ENCODE data around the gene SDC1.

The SDC1 gene

GRCh38 chr2:20184067-20184938, 40.6 kb downstream of the SDC1 start:
- no peak for DNase-seq (ENCODE audit: low read depth in 2 of 2)

DNA sequence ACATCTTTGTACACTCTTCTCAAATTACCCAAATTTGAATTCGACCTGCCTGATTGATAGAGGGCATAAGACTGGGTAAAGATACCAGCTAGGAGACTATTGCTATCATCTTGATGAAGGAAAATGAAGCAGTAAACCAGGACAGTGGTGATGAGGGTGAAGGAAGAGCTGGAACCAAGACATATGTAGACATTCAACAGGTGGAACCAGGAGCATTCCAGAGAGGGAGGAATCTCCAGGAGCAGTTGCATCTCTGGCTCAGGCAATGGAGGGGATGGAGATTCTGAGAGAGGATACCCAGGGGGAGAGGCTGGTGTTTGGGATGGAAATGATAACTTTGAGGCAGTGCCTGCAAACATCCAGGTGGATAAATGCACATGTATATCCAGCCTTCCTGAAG, 41.6 kb downstream of the SDC1 start:
- no peak for DNase-seq (ENCODE audit: low read depth in 2 of 2)

- no peak for DNase-seq (ENCODE audit: low read depth in 2 of 2)
Observed at GRCh38 chr2:20182241-20182931, 42.5 kb downstream of the SDC1 start.

- DNase-seq (ENCODE audit: low read depth in 2 of 2): no peak
Observed at GRCh38 chr2:20181761-20182160, 43.2 kb downstream of the SDC1 start.

- no peak for DNase-seq (ENCODE audit: low read depth in 2 of 2)
Observed at GRCh38 chr2:20180676-20181648, 44.0 kb downstream of the SDC1 start.

- DNase-seq (ENCODE audit: low read depth in 2 of 2): no peak
Observed at GRCh38 chr2:20179755-20180594, 45.0 kb downstream of the SDC1 start.

GRCh38 chr2:20179466-20179754, 45.5 kb downstream of the SDC1 start:
- DNase-seq (ENCODE audit: low read depth in 2 of 2): no peak

DNA sequence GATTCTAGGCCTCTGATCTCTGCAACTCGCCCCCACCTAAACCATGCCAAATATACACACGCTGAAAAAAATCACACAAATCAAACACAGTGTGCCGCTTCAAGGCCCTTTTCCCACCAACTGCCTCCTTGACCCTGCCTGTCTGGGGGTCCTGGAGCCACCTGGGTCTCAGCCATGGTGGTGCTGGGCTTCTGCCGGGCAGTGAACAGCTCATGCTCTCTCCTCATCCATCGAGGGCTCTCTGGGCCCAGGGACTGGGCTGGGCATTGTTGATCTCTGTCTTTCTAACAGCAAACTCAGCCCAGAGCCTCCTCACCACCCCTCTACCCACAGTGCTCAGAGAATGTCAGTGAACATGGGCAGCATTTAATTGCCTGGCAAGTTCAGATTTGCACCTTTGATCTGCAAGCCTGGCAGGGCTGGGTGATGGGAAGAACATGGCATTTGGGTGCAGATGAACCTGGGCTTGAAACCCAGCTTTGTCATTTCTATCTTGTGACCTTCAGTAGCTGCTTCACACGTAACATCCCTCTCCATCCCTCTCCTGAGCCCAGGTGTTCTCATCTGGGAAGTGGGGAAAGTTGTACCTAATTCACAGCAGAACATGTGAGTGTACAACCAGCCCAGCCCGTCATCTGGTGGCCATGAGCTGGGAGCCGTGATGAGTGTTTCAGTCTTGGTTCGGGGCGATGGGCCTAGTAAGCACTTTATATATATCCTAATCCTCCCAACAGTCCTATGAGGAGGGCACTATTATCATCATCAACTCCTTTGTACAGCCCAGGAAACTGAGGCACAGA, 46.1 kb downstream of the SDC1 start:
- DNase-seq (ENCODE audit: low read depth in 2 of 2): no peak

GRCh38 chr2:20178249-20178607, 46.7 kb downstream of the SDC1 start:
- DNase-seq (ENCODE audit: low read depth in 2 of 2): no peak

GRCh38 chr2:20177556-20178248, 47.2 kb downstream of the SDC1 start:
- DNase-seq (ENCODE audit: low read depth in 2 of 2): no peak

DNA sequence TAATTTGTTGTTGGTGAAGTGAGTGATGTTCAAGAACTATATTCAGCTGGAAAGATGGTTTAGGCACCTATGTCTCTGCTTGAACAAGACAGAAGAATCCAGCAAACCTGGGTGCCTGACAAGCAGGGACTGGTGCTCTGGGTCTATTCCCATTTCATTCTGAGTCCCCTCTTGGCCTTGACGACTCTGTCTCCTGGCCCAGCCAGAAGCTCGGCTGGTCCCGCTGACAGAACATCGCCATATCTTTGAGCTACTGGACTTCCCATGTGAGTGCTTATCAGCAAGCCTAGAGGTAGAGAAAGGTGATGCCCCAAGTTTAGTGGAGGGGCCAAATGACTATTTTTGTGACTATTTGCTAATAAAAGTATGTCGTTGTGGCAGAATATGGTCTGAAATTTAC, 48.2 kb downstream of the SDC1 start:
- DNase-seq (ENCODE audit: low read depth in 2 of 2): no peak

DNA sequence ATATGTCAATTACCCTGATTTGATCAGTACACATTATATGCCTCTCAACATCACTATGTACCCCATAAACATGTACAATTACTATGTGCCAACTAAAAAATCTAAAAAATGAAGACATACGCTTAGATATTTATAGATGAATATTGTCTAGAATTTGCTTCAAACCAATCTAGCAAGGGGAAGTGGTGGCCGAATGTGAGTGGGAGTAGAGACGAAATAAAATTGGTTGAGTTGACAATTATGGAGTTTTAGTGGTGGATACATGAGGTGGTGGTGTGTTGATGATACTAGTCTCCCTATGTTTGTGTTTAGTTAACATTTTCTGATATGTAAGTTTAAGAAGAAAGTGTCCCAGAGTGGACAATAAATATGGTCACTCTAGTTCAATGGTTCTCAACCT, 49.0 kb downstream of the SDC1 start:
- no peak for DNase-seq (ENCODE audit: low read depth in 2 of 2)

- no peak for DNase-seq (ENCODE audit: low read depth in 2 of 2)
Observed at GRCh38 chr2:20175267-20175666, 49.7 kb downstream of the SDC1 start.

GRCh38 chr2:20174410-20174809, 50.5 kb downstream of the SDC1 start:
- DNase-seq (ENCODE audit: low read depth in 2 of 2): no peak

- no peak for DNase-seq (ENCODE audit: low read depth in 2 of 2)
Observed at GRCh38 chr2:20173496-20174402, 51.2 kb downstream of the SDC1 start.

GRCh38 chr2:20173064-20173463, 51.9 kb downstream of the SDC1 start:
- DNase-seq (ENCODE audit: low read depth in 2 of 2): no peak

DNA sequence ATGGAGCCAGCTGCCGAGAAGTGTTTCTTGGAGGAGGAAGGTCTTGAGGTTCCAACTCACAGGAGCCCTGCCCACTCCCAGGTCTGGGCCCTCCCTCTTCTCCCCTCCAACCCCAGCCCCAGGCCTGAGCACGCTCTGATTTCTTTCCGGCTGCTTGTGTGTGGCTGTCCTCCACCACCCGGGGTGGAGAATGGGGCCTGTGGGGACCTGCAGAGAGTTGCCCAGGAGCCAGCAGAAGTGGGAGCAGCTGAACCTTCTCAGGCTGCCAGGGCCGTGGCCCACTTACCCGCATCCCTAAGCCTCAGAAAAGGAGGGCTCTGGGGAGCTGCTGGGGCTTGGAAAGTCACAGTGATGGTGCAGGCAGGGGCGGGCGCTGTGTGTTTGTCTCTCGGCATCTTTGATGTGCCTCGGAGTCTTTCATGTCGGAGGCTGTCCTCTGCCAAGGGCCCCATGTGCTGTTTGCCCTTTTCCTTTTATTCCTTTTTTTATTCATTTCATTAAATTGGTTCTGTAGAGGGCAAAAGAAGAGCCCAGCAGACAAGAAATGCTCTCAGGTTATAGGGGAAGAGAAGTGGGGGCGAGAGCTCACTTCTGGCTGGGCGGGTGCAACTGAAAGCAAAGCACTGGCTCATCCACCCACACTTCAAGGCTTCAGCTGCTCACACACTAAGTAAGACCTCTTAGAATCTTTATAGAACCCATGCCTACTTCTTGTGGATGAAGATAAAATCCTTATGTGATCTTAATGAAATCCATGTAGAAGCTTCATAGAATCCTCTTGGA, 52.5 kb downstream of the SDC1 start:
- no peak for DNase-seq (ENCODE audit: low read depth in 2 of 2)

- no peak for DNase-seq (ENCODE audit: low read depth in 2 of 2)
Observed at GRCh38 chr2:20171445-20171977, 53.4 kb downstream of the SDC1 start.
